Embryonic facial prominence (tissue), 1 donor: ENCODE results near the gene MLST8.

Source experiments
- DNase-seq: peaks from one replicate; pipeline ENCODE4 v3.0.0-alpha.2; 2016; ENCODE audit errors: extremely low spot score

Gene MLST8

GRCh38 chr16:2173366-2173765 is 31.9 kb upstream of the MLST8 start:
- no peak for DNase-seq

GRCh38 chr16:2173916-2174315 is 31.3 kb upstream of the MLST8 start:
- no peak for DNase-seq

GRCh38 chr16:2174396-2175131 is 30.7 kb upstream of the MLST8 start:
- no peak for DNase-seq

- DNase-seq, result no peak
Measured at GRCh38 chr16:2175454-2175853, 29.8 kb upstream of the MLST8 start.

- DNase-seq, result no peak
Measured at GRCh38 chr16:2176047-2176446, 29.2 kb upstream of the MLST8 start.

GRCh38 chr16:2177101-2177500 is 28.2 kb upstream of the MLST8 start:
- no peak for DNase-seq

- no peak for DNase-seq
Measured at GRCh38 chr16:2177561-2177960, 27.7 kb upstream of the MLST8 start.

- no peak for DNase-seq
Measured at GRCh38 chr16:2178321-2179106, 26.7 kb upstream of the MLST8 start.

- no peak for DNase-seq
Measured at GRCh38 chr16:2179107-2179501, 26.1 kb upstream of the MLST8 start.

- DNase-seq, result no peak
Measured at GRCh38 chr16:2179576-2179975, 25.7 kb upstream of the MLST8 start.

- DNase-seq, result no peak
Measured at GRCh38 chr16:2180461-2180860, 24.8 kb upstream of the MLST8 start.

- DNase-seq, result no peak
Measured at GRCh38 chr16:2180962-2181923, 24.0 kb upstream of the MLST8 start.

- no peak for DNase-seq
Measured at GRCh38 chr16:2181952-2182351, 23.3 kb upstream of the MLST8 start.

GRCh38 chr16:2183671-2184070 is 21.6 kb upstream of the MLST8 start:
- no peak for DNase-seq

GRCh38 chr16:2184346-2184745 is 20.9 kb upstream of the MLST8 start:
- DNase-seq, result no peak

- DNase-seq, result no peak
Measured at GRCh38 chr16:2184962-2185361, 20.3 kb upstream of the MLST8 start.

GRCh38 chr16:2186064-2186463 is 19.2 kb upstream of the MLST8 start:
- DNase-seq, result no peak

- DNase-seq, result no peak
Measured at GRCh38 chr16:2186505-2186904, 18.7 kb upstream of the MLST8 start.

- no peak for DNase-seq
Measured at GRCh38 chr16:2187212-2187611, 18.0 kb upstream of the MLST8 start.

- DNase-seq, result no peak
Measured at GRCh38 chr16:2188395-2188794, 16.9 kb upstream of the MLST8 start.

GRCh38 chr16:2189252-2189893 is 15.9 kb upstream of the MLST8 start:
- no peak for DNase-seq
